GM23338 (cell line): ENCODE measurements around the gene ST6GALNAC4. TPM values are rescaled to one million over a fixed set of nuclear protein-coding genes. Genes with fewer than 3 reads are reported as not detected.

ENCODE experiments used
- ATAC-seq: fragments of 200-7000 bp; cut with Tn5 transposase; 3 replicates; pipeline ENCODE4 v1.9.1; 2020
- DNase-seq: peaks from one replicate; pipeline ENCODE4 v3.0.0-alpha.2; 2015; ENCODE audit warnings: low spot score
- H2AFZ ChIP-seq: fragments of 200-600 bp; sonication (generic); 2 replicates; pipeline ENCODE4 v1.8.0; 2016; ENCODE audit warnings: antibody characterized with exemption, mild to moderate bottlenecking, moderate library complexity
- H3F3A ChIP-seq: fragments of 200-600 bp; sonication (generic); replicated peaks from 2 replicates; pipeline ENCODE4 v1.8.0; 2017; ENCODE audit warnings: antibody characterized with exemption, mixed run types, low read depth
- H3K27ac ChIP-seq: fragments of 200-600 bp; sonication (generic); 2 replicates; pipeline ENCODE4 v1.6.1; 2016; ENCODE audit warnings: low read depth
- H3K27me3 ChIP-seq: fragments of 200-600 bp; sonication (generic); 2 replicates; pipeline ENCODE4 v1.8.0; 2016; ENCODE audit warnings: mild to moderate bottlenecking, mixed run types, moderate library complexity; ENCODE audit not compliant: insufficient read depth
- H3K36me3 ChIP-seq: fragments of 200-600 bp; sonication (generic); 2 replicates; pipeline ENCODE4 v1.8.0; 2016; ENCODE audit warnings: mild to moderate bottlenecking; ENCODE audit not compliant: insufficient read depth
- H3K4me1 ChIP-seq: fragments of 200-600 bp; sonication (generic); 2 replicates; pipeline ENCODE4 v1.8.0; 2016; ENCODE audit warnings: mild to moderate bottlenecking, moderate library complexity; ENCODE audit not compliant: insufficient read depth
- H3K4me2 ChIP-seq: fragments of 200-600 bp; sonication (generic); 2 replicates; pipeline ENCODE4 v1.7.1; 2017; ENCODE audit warnings: mixed run types
- H3K4me3 ChIP-seq: fragments of 200-600 bp; sonication (generic); 2 replicates; pipeline ENCODE4 v1.6.1; 2016; ENCODE audit warnings: mixed run types
- H3K79me2 ChIP-seq: fragments of 200-600 bp; sonication (generic); replicated peaks from 2 replicates; pipeline ENCODE4 v1.8.0; 2017; ENCODE audit warnings: mild to moderate bottlenecking; ENCODE audit not compliant: insufficient read depth
- H3K9me2 ChIP-seq: fragments of 200-600 bp; sonication (generic); 2 replicates; pipeline ENCODE4 v1.8.0; 2017; ENCODE audit not compliant: insufficient read depth
- H4K20me1 ChIP-seq: fragments of 200-600 bp; sonication (generic); replicated peaks from 2 replicates; pipeline ENCODE4 v1.8.0; 2017; ENCODE audit warnings: mild to moderate bottlenecking; ENCODE audit not compliant: insufficient read depth
- H3K27ac Mint-ChIP-seq: 2 replicates; pipeline ENCODE4 v1.8.0; 2020; ENCODE audit warnings: inconsistent platforms, mild to moderate bottlenecking, moderate library complexity, mixed read lengths
- H3K27me3 Mint-ChIP-seq: 3 replicates; pipeline ENCODE4 v1.8.0; 2022; ENCODE audit warnings: low read depth, mild to moderate bottlenecking, moderate library complexity, mixed read lengths, inconsistent platforms; ENCODE audit not compliant: insufficient read depth, poor library complexity
- H3K36me3 Mint-ChIP-seq: 3 replicates; pipeline ENCODE4 v1.8.0; 2021; ENCODE audit warnings: low read depth, mild to moderate bottlenecking, inconsistent platforms, moderate library complexity, mixed read lengths
- H3K4me1 Mint-ChIP-seq: 3 replicates; pipeline ENCODE4 v1.8.0; 2020; ENCODE audit warnings: mild to moderate bottlenecking, inconsistent platforms, mixed read lengths
- H3K4me3 Mint-ChIP-seq: 3 replicates; pipeline ENCODE4 v1.8.0; 2021; ENCODE audit warnings: moderate library complexity, mild to moderate bottlenecking, inconsistent platforms, mixed read lengths
- H3K9me3 Mint-ChIP-seq: 3 replicates; pipeline ENCODE4 v1.8.0; 2020; ENCODE audit warnings: moderate library complexity, mild to moderate bottlenecking, inconsistent platforms, mixed read lengths
- CREB1 ChIP-seq: fragments of 250-450 bp; sonication (Bioruptor Pico); IDR thresholded peaks from 2 replicates; pipeline ENCODE4 v1.5.0; 2020; ENCODE audit warnings: low read depth, mild to moderate bottlenecking, moderate library complexity
- ETS1 ChIP-seq: IDR thresholded peaks from 2 replicates; pipeline ENCODE4 v1.6.1; 2016; ENCODE audit warnings: antibody characterized with exemption
- EZH2 ChIP-seq: fragments of 200-600 bp; sonication (generic); IDR thresholded peaks from one replicate; pipeline ENCODE4 v1.8.0; 2017; ENCODE audit warnings: antibody characterized with exemption, mild to moderate bottlenecking, low read depth; ENCODE audit not compliant: unreplicated experiment
- EZH2phosphoT487 ChIP-seq: fragments of 200-600 bp; sonication (generic); IDR thresholded peaks from one replicate; pipeline ENCODE4 v1.8.1; 2018; ENCODE audit warnings: antibody characterized with exemption; ENCODE audit not compliant: unreplicated experiment
- POLR2AphosphoS5 ChIP-seq: IDR thresholded peaks from 2 replicates; pipeline ENCODE4 v1.6.1; 2016; ENCODE audit warnings: antibody characterized with exemption, low read depth
- STAT1 ChIP-seq: IDR thresholded peaks from one replicate; pipeline ENCODE4 v1.6.1; 2016; ENCODE audit warnings: antibody characterized with exemption; ENCODE audit not compliant: unreplicated experiment
- ZNF331 ChIP-seq: fragments of 250-450 bp; sonication (Bioruptor Pico); IDR thresholded peaks from 2 replicates; pipeline ENCODE4 v1.5.0; 2020; ENCODE audit warnings: low read depth, mild to moderate bottlenecking, moderate library complexity
- ZNF462 ChIP-seq: fragments of 250-450 bp; sonication (Bioruptor Pico); IDR thresholded peaks from 2 replicates; pipeline ENCODE4 v1.5.0; 2020; ENCODE audit warnings: mild to moderate bottlenecking, moderate library complexity
- polyA plus RNA-seq: library from polyadenylated mRNA; unstranded; fragments of >200 nt; fragmentation: Nextera tagmentation; extraction: Ambion mirVana; gene quantifications from 2 replicates; pipeline ENCODE4 v1.2.1, GENCODE V29; 2016
- total RNA-seq: library from RNA; depleted of rRNA; stranded (reverse); fragments of >200 nt; shearing (Covaris generic); gene quantifications from 2 replicates; pipeline ENCODE4 v1.2.3, GENCODE V29; 2014
- TF ChIP-seq, protein P1 (sequence below): IDR thresholded peaks from one replicate; pipeline ENCODE4 v1.6.1; 2018; ENCODE audit warnings: antibody characterized with exemption; ENCODE audit not compliant: unreplicated experiment

The ST6GALNAC4 gene
- total and polyA plus RNA-seq, 2 experiments from 2014 or later: 8.1 to 35.3 TPM

DNA sequence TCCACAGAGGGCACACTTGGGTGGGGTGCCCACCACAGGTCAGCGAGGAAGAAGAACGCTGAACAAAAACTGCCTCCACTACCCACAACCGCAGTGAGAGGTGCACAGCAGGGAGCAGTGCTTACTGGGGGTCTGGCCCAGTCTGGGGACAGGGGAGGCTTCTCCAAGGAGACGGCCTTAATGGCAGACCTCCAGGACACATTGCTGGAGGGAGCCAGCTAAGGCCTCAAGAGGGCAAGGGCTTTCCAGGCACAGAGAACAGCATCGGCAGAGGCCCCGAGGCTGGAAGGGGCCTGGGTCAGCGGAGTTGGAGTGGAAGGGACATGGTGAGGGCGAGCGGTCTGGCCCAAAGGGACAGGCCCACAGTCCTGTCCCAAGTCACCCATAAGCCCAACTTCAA, 29.1 kb upstream of the ST6GALNAC4 start (continued):
- TF ChIP-seq, protein P1, sequence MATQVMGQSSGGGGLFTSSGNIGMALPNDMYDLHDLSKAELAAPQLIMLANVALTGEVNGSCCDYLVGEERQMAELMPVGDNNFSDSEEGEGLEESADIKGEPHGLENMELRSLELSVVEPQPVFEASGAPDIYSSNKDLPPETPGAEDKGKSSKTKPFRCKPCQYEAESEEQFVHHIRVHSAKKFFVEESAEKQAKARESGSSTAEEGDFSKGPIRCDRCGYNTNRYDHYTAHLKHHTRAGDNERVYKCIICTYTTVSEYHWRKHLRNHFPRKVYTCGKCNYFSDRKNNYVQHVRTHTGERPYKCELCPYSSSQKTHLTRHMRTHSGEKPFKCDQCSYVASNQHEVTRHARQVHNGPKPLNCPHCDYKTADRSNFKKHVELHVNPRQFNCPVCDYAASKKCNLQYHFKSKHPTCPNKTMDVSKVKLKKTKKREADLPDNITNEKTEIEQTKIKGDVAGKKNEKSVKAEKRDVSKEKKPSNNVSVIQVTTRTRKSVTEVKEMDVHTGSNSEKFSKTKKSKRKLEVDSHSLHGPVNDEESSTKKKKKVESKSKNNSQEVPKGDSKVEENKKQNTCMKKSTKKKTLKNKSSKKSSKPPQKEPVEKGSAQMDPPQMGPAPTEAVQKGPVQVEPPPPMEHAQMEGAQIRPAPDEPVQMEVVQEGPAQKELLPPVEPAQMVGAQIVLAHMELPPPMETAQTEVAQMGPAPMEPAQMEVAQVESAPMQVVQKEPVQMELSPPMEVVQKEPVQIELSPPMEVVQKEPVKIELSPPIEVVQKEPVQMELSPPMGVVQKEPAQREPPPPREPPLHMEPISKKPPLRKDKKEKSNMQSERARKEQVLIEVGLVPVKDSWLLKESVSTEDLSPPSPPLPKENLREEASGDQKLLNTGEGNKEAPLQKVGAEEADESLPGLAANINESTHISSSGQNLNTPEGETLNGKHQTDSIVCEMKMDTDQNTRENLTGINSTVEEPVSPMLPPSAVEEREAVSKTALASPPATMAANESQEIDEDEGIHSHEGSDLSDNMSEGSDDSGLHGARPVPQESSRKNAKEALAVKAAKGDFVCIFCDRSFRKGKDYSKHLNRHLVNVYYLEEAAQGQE: no peak
- TF ChIP-seq POLR2AphosphoS5: no peak

DNA sequence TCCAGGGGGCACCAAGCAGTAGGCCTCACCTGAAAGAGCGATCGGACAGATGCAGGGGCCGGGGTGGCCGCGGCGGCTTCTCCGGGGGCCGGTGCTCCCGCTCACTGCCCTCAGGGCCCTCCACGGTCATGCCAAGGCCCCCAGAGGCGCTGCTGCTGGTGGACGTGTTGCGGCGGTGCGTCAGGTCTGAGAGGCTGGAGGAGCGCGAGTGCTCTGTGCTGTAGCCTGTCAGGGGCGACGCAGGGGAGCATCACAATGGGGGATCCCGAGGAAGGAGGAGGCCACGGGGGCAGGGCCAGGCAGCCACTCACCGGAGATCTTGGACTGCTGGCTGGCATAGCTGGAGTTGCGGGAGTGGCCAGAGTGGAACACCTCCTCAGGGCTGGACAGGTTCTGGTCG, 28.5 kb upstream of the ST6GALNAC4 start:
- Histone ChIP-seq H3K36me3 (no peaks in the 10 kb centered on the region), H4K20me1 (no peaks in the 10 kb centered on the region; the same call in 1 of the 2 replicates), H3K4me3 (no peak overlapping the region), H3K27ac (no peak overlapping the region), H3K79me2 (no peaks in the 10 kb centered on the region), H3F3A (peaks cover 16% of the 10 kb centered on the region), H3K4me2 (no peak overlapping the region), H3K27me3 (no peaks in the 10 kb centered on the region), H3K4me1 (peaks cover 19% of the 10 kb centered on the region), H3K9me2 (no peaks in the 10 kb centered on the region), H2AFZ (no peak overlapping the region)
- H3K27ac Mint-ChIP-seq: no peak overlapping the region
- peaks cover 28% of the 10 kb centered on the region for H3K27me3 Mint-ChIP-seq
- no peak for ATAC-seq
- peaks cover 33% of the 10 kb centered on the region for H3K4me1 Mint-ChIP-seq
- H3K36me3 Mint-ChIP-seq: peaks cover 43% of the 10 kb centered on the region
- DNase-seq: no peak
- H3K9me3 Mint-ChIP-seq: no peaks in the 10 kb centered on the region
- H3K4me3 Mint-ChIP-seq: no peak overlapping the region
- TF ChIP-seq, protein P1: no peak
- TF ChIP-seq POLR2AphosphoS5: no peak
- no peak for TF ChIP-seq STAT1
- TF ChIP-seq CREB1 (CRISPR knock-in tag): no peak
- no peak for TF ChIP-seq EZH2phosphoT487
- no peak for TF ChIP-seq EZH2
- no peak for TF ChIP-seq ZNF462 (CRISPR knock-in tag)
- TF ChIP-seq ZNF331: no peak
- no peak for TF ChIP-seq ETS1
